ENCODE data around the gene ANKRD63. TPM values are rescaled to one million over a fixed set of nuclear protein-coding genes. Genes with fewer than 3 reads are reported as not detected.

The ANKRD63 gene
- total RNA-seq, 1 experiment from 2014 or later: 0.72 TPM

- no peaks in the 10 kb centered on the region for H3K27me3 ChIP-seq (ENCODE audit: control insufficient read depth, insufficient read depth, low read length)
- H3K4me1 ChIP-seq (ENCODE audit: control insufficient read depth, insufficient read depth, low read length): peaks cover 11% of the 10 kb centered on the region; the same call in 1 of the 2 replicates
- TF ChIP-seq CTCF (IDR thresholded peaks at IDR 0.05): no peak
- intact Hi-C loops (cut with micrococcal nuclease; ENCODE audit: unreplicated experiment): loop anchor here (10.0 kb wide), 1 partner anchor 225 kb away; no protein-coding TSS in a partner anchor
- H3K36me3 ChIP-seq (ENCODE audit: control insufficient read depth, insufficient read depth, low read length): no peaks in the 10 kb centered on the region
- DNase-seq (ENCODE audit: low read depth, low spot score) (no peak), ATAC-seq (no peak)
- in situ Hi-C loops (cut with HindIII; ENCODE audit: low pct_unique_long_range_greater_than_20kb, low sequenced_read_pairs): no loop called here
- no TSS peak for BruUV-seq (replicated peaks)
- CTCF ChIA-PET: interaction anchor here (1.7 kb wide), 1 partner anchor 10 kb away, joined by 9 read pairs; no protein-coding TSS in a partner anchor
- POLR2A ChIA-PET: interaction anchor here (0.6 kb wide), 1 partner anchor 35 kb away, joined by 3 read pairs; no protein-coding TSS in a partner anchor
- no peak overlapping the region for H3K4me3 ChIP-seq (ENCODE audit: low read depth in 2 of 2, low read length in 2 of 2)
- no peak overlapping the region for H3K27ac ChIP-seq (ENCODE audit: low read length)
- no peaks in the 10 kb centered on the region for H3K9me3 ChIP-seq (ENCODE audit: control insufficient read depth, insufficient read depth, low read depth, low read length)
These were observed 13.3 kb downstream of the ANKRD63 start for GRCh38 chr15:40269604-40270003.

- CTCF ChIA-PET: interaction anchor here (0.6 kb wide), 1 partner anchor 285 kb away, joined by 4 read pairs; no protein-coding TSS in a partner anchor
- DNase-seq (ENCODE audit: low read depth, low spot score) (no peak), ATAC-seq (no peak)
- POLR2A ChIA-PET: no interaction called here
- no TSS peak for BruUV-seq (replicated peaks)
- H3K4me1 ChIP-seq (ENCODE audit: control insufficient read depth, insufficient read depth, low read length): peaks cover 23% of the 10 kb centered on the region
- no peaks in the 10 kb centered on the region for H3K36me3 ChIP-seq (ENCODE audit: control insufficient read depth, insufficient read depth, low read length)
- no peak overlapping the region for H3K27ac ChIP-seq (ENCODE audit: low read length)
- intact Hi-C loops (cut with micrococcal nuclease; ENCODE audit: unreplicated experiment): no loop called here
- H3K9me3 ChIP-seq (ENCODE audit: control insufficient read depth, insufficient read depth, low read depth, low read length): no peaks in the 10 kb centered on the region
- in situ Hi-C loops (cut with HindIII; ENCODE audit: low pct_unique_long_range_greater_than_20kb, low sequenced_read_pairs): no loop called here
- no peak overlapping the region for H3K4me3 ChIP-seq (ENCODE audit: low read depth in 2 of 2, low read length in 2 of 2)
- no peak for TF ChIP-seq CTCF (IDR thresholded peaks at IDR 0.05)
- H3K27me3 ChIP-seq (ENCODE audit: control insufficient read depth, insufficient read depth, low read length): no peaks in the 10 kb centered on the region
These were observed 15.2 kb downstream of the ANKRD63 start for GRCh38 chr15:40267670-40268069.

GRCh38 chr15:40266828-40267304 is 16.0 kb downstream of the ANKRD63 start:
- intact Hi-C loops (cut with micrococcal nuclease; ENCODE audit: unreplicated experiment) (no loop called here), in situ Hi-C loops (cut with HindIII; ENCODE audit: low pct_unique_long_range_greater_than_20kb, low sequenced_read_pairs) (no loop called here)
- TF ChIP-seq TCF7L2 (IDR thresholded peaks at IDR 0.05; ENCODE audit: low read depth, low read length): no peak
- TF ChIP-seq CTCF (IDR thresholded peaks at IDR 0.05): no peak
- no peak for TF ChIP-seq REST (IDR thresholded peaks at IDR 0.05; ENCODE audit: insufficient read depth in 1 of 2, low read depth in 2 of 2, low read length in 1 of 2)
- no peak for TF ChIP-seq POLR2AphosphoS5 (IDR thresholded peaks at IDR 0.05; ENCODE audit: low read depth, low read length)
- no peak for TF ChIP-seq SIN3A (IDR thresholded peaks at IDR 0.05; ENCODE audit: borderline replicate concordance, insufficient read depth, low read depth, low read length)
- peak overlapping the region; percentile 48 for H3K27ac ChIP-seq (ENCODE audit: low read length)
- no peak overlapping the region for H3K4me3 ChIP-seq (ENCODE audit: low read depth in 2 of 2, low read length in 2 of 2)
- H3K4me1 ChIP-seq (ENCODE audit: control insufficient read depth, insufficient read depth, low read length): peaks cover 23% of the 10 kb centered on the region
- DNase-seq (ENCODE audit: low read depth, low spot score) (peak; percentile 22), ATAC-seq (peak; percentile 81)
- no peaks in the 10 kb centered on the region for H3K9me3 ChIP-seq (ENCODE audit: control insufficient read depth, insufficient read depth, low read depth, low read length)
- no TSS peak for BruUV-seq (replicated peaks)
- CTCF ChIA-PET: no interaction called here
- POLR2A ChIA-PET: no interaction called here
- no peaks in the 10 kb centered on the region for H3K27me3 ChIP-seq (ENCODE audit: control insufficient read depth, insufficient read depth, low read length)
- H3K36me3 ChIP-seq (ENCODE audit: control insufficient read depth, insufficient read depth, low read length): no peaks in the 10 kb centered on the region
